GM06990 (cell line): Measurements from ENCODE around the gene CHMP1B.

Experiments
- DNase-seq: peaks from one replicate; pipeline ENCODE4 v3.0.0-alpha.2; 2011; ENCODE audit not compliant: insufficient read length; ENCODE audit errors: extremely low read depth
- H3K27me3 ChIP-seq: replicated peaks from 2 replicates; pipeline ENCODE4 v1.6.0; 2011; ENCODE audit warnings: low read length; ENCODE audit not compliant: control insufficient read depth, insufficient read depth
- H3K36me3 ChIP-seq: 2 replicates; pipeline ENCODE4 v1.5.1; 2011; ENCODE audit warnings: low read length; ENCODE audit not compliant: control insufficient read depth, insufficient read depth
- H3K4me3 ChIP-seq: replicated peaks from 2 replicates; pipeline ENCODE4 v1.5.1; 2011; ENCODE audit warnings: low read depth, mild to moderate bottlenecking, control low read depth, low read length
- TF ChIP-seq, protein P1 (sequence below): IDR thresholded peaks from 2 replicates; pipeline ENCODE4 v1.5.1; 2011; ENCODE audit warnings: low read length, control low read depth, mild to moderate bottlenecking, inconsistent platforms; ENCODE audit not compliant: insufficient read depth, poor library complexity, severe bottlenecking

The CHMP1B gene

DNA sequence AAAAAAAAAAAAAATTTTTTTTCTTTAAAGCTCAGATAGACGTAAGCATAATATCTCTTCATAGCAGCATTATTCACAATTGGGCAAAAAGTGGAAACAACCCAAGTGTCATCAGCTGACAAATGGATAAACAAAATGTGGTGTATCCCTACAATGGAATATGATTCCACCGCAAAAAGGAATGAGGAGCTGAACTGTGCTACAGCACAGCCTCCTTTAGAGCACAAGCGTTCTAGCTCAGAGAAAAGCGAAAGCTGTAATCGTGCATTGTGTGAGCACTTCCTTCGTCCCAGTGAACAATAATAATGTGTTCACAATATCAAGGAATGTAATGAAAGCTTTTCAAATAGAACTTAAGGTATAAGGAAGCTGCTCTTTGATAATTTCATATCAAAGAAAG lies 11.7 kb upstream of the CHMP1B start:
- H3K36me3 ChIP-seq = no peaks in the 10 kb centered on the region
- TF ChIP-seq, protein P1, sequence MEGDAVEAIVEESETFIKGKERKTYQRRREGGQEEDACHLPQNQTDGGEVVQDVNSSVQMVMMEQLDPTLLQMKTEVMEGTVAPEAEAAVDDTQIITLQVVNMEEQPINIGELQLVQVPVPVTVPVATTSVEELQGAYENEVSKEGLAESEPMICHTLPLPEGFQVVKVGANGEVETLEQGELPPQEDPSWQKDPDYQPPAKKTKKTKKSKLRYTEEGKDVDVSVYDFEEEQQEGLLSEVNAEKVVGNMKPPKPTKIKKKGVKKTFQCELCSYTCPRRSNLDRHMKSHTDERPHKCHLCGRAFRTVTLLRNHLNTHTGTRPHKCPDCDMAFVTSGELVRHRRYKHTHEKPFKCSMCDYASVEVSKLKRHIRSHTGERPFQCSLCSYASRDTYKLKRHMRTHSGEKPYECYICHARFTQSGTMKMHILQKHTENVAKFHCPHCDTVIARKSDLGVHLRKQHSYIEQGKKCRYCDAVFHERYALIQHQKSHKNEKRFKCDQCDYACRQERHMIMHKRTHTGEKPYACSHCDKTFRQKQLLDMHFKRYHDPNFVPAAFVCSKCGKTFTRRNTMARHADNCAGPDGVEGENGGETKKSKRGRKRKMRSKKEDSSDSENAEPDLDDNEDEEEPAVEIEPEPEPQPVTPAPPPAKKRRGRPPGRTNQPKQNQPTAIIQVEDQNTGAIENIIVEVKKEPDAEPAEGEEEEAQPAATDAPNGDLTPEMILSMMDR = no peak
- no peak for DNase-seq
- no peak overlapping the region for H3K4me3 ChIP-seq
- H3K27me3 ChIP-seq = no peaks in the 10 kb centered on the region

- DNase-seq = no peak
- Histone ChIP-seq H3K27me3 (no peaks in the 10 kb centered on the region), H3K4me3 (no peak overlapping the region), H3K36me3 (no peaks in the 10 kb centered on the region)
- TF ChIP-seq, protein P1 = no peak
Measured at GRCh38 chr18:11840493-11840892, 10.7 kb upstream of the CHMP1B start.

DNA sequence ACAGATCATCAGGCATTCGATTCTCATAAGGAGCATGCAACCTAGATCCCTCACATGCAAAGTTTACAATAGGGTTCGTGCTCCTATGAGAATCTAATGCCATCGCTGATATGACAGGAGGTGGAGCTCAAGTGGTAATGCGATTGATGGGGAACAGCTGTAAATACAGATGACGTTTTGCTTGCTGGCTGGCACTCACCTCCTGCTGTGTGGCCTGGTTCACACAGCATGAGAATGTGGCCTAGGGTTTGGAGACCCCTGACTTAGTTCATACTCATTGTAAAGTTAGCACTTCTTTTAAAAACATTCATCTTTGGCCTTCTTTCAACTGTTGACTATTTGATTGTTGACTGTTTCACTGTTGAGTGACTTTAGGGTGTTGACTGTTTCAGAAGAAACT lies 8.7 kb upstream of the CHMP1B start:
- TF ChIP-seq, protein P1 = no peak
- no peak for DNase-seq
- H3K27me3 ChIP-seq = no peaks in the 10 kb centered on the region
- H3K4me3 ChIP-seq = no peak overlapping the region
- no peaks in the 10 kb centered on the region for H3K36me3 ChIP-seq

GRCh38 chr18:11844436-11844835 lies 6.8 kb upstream of the CHMP1B start:
- H3K27me3 ChIP-seq = no peaks in the 10 kb centered on the region; the same call in 1 of the 2 replicates
- H3K36me3 ChIP-seq = no peaks in the 10 kb centered on the region
- TF ChIP-seq, protein P1 = no peak
- no peak overlapping the region for H3K4me3 ChIP-seq
- DNase-seq = no peak

- no peak for DNase-seq
- Histone ChIP-seq H3K36me3 (no peaks in the 10 kb centered on the region), H3K4me3 (no peak overlapping the region), H3K27me3 (no peaks in the 10 kb centered on the region; the same call in 1 of the 2 replicates)
- TF ChIP-seq, protein P1 = no peak
Measured at GRCh38 chr18:11845654-11846053, 5.6 kb upstream of the CHMP1B start.

- Histone ChIP-seq H3K36me3 (no peaks in the 10 kb centered on the region), H3K4me3 (no peak overlapping the region), H3K27me3 (no peaks in the 10 kb centered on the region; the same call in 1 of the 2 replicates)
- TF ChIP-seq, protein P1 = no peak
- DNase-seq = no peak
Measured at GRCh38 chr18:11847811-11848210, 3.4 kb upstream of the CHMP1B start.
